Lung (tissue), 12 donors: Measurements from ENCODE around the gene HRK. TPM values are rescaled to one million over a fixed set of nuclear protein-coding genes. Genes with fewer than 3 reads are reported as not detected.

ENCODE experiments used
- ATAC-seq: fragments of 200-7000 bp; cut with Tn5 transposase; one replicate; pipeline ENCODE4 v1.9.1; 2020; ENCODE audit warnings: moderate number of reproducible peaks; ENCODE audit not compliant: insufficient read depth, low FRiP score
- DNase-seq, 3 donors: peaks; one replicate each; pipeline ENCODE4 v3.0.0-alpha.2; 2013 to 2017
- H3K27ac ChIP-seq, 2 donors: one replicate each; pipeline ENCODE4 v1.5.1; 2013; ENCODE audit warnings: mild to moderate bottlenecking in 2 of 2, moderate library complexity in 2 of 2, control low read depth in 1 of 2, inconsistent platforms in 1 of 2, low read depth in 1 of 2, low read length in 1 of 2
- H3K27me3 ChIP-seq, 3 donors: one replicate each; pipeline ENCODE4 v1.5.1; 2013; ENCODE audit warnings: low read length in 2 of 3; ENCODE audit not compliant: control insufficient read depth in 3 of 3, insufficient read depth in 3 of 3
- H3K36me3 ChIP-seq, 4 donors: one replicate each; pipeline ENCODE4 v1.5.1; 2013; ENCODE audit warnings: low read length in 4 of 4, mild to moderate bottlenecking in 1 of 4, moderate library complexity in 1 of 4; ENCODE audit not compliant: control insufficient read depth in 4 of 4, insufficient read depth in 4 of 4
- H3K4me1 ChIP-seq, 5 donors: one replicate each; pipeline ENCODE4 v1.5.1; 2013; ENCODE audit warnings: low read length in 5 of 5, mild to moderate bottlenecking in 2 of 5, moderate library complexity in 1 of 5; ENCODE audit not compliant: control insufficient read depth in 5 of 5, insufficient read depth in 5 of 5
- H3K4me3 ChIP-seq: one replicate; pipeline ENCODE4 v1.5.1; 2013; ENCODE audit warnings: mild to moderate bottlenecking, control low read depth, moderate library complexity
- H3K9ac ChIP-seq, 2 donors: one replicate each; pipeline ENCODE4 v1.5.1; 2013; ENCODE audit warnings: low read length in 2 of 2, control low read depth in 1 of 2; ENCODE audit not compliant: insufficient read depth in 1 of 2
- H3K9me3 ChIP-seq, 4 donors: one replicate each; pipeline ENCODE4 v1.5.1; 2013; ENCODE audit warnings: low read length in 3 of 4, mild to moderate bottlenecking in 1 of 4, moderate library complexity in 1 of 4; ENCODE audit not compliant: control insufficient read depth in 4 of 4, insufficient read depth in 3 of 4
- WGBS, 2 donors: extraction: QIAGEN DNeasy Blood & Tissue Kit; methylation state at CpG; one replicate each; pipeline ENCODE4 v1.1.7; 2013; 5-methylcytosine and 5-hydroxymethylcytosine counted together
- polyA plus RNA-seq, 2 donors: library from polyadenylated mRNA; stranded (reverse); fragments of 200-250 nt; gene quantifications; one replicate each; pipeline ENCODE4 v1.2.1, GENCODE V29; 2013
- total RNA-seq, 2 donors: library from RNA; depleted of rRNA in 1 of 2; stranded (reverse); fragments of >200 nt in 1 of 2; gene quantifications; one replicate each; pipeline ENCODE4 v1.2.1, GENCODE V29; 2014 to 2021
- TF ChIP-seq, protein P1 (sequence below): IDR thresholded peaks from 2 replicates; pipeline ENCODE4 v1.5.1; 2012; ENCODE audit warnings: mild to moderate bottlenecking; ENCODE audit errors: control extremely low read depth, extremely low read depth
- donor health status: control.
- donor health status: control.
- donor health status: Bipolar disorder and iron deficiency.
- donor health status: healthy.
- donor health status: DM: yes; HTN: yes; CAD: no.

The HRK gene
- total and polyA plus RNA-seq, 4 donors = 0.05 to 1.5 (median 0.23) TPM

DNA sequence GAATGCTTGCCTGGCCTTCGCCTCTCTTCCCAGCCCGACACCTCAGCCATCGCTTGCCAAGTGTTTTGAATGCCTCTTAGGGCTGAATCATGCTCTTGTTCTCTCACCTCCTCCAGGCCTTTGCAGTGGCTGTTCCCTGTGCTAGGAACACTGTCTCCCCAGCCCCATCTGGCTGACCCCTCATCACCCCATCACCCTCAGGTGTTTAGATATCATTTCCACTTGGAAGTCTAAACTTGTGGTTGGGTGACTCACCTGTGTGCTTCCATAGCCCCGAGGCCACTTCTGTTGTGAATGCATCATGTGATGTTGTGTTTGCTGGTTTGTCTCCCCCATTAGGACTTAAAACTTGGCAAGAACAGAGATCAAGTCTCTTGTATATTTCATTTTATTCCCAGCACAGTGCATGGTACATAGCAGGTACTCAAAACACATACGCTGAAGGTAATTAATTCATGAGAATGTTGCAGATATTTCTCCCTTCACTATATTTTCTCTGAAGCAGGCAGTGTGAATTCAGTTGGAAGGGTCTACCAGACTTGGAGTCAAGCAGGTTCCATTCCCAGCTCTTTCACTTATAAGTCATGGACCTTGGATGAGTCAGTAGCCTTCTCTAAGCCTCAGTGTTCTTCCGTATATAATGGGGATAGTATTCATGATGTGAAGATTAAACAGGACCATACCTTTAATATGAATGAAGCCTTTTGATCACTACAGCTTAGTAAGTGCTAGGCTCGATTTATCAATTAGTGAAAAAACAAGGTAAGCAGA is 67.8 kb downstream of the HRK start:
- peaks cover 0 to 6% (median 0%) of the 10 kb centered on the region in 5 donors for H3K4me1 ChIP-seq
- 89 to 94% methylated on average over 7 of the region's 7 CpGs for WGBS, 2 donors
- H3K36me3 ChIP-seq = no peaks in the 10 kb centered on the region
- H3K27ac ChIP-seq = no peak overlapping the region
- ATAC-seq = no peak
- no peaks in the 10 kb centered on the region for H3K9me3 ChIP-seq
- H3K9ac ChIP-seq = no peak overlapping the region
- DNase-seq = no peak
- TF ChIP-seq, protein P1, sequence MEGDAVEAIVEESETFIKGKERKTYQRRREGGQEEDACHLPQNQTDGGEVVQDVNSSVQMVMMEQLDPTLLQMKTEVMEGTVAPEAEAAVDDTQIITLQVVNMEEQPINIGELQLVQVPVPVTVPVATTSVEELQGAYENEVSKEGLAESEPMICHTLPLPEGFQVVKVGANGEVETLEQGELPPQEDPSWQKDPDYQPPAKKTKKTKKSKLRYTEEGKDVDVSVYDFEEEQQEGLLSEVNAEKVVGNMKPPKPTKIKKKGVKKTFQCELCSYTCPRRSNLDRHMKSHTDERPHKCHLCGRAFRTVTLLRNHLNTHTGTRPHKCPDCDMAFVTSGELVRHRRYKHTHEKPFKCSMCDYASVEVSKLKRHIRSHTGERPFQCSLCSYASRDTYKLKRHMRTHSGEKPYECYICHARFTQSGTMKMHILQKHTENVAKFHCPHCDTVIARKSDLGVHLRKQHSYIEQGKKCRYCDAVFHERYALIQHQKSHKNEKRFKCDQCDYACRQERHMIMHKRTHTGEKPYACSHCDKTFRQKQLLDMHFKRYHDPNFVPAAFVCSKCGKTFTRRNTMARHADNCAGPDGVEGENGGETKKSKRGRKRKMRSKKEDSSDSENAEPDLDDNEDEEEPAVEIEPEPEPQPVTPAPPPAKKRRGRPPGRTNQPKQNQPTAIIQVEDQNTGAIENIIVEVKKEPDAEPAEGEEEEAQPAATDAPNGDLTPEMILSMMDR = no peak
- no peak overlapping the region for H3K4me3 ChIP-seq
- H3K27me3 ChIP-seq = no peaks in the 10 kb centered on the region

DNA sequence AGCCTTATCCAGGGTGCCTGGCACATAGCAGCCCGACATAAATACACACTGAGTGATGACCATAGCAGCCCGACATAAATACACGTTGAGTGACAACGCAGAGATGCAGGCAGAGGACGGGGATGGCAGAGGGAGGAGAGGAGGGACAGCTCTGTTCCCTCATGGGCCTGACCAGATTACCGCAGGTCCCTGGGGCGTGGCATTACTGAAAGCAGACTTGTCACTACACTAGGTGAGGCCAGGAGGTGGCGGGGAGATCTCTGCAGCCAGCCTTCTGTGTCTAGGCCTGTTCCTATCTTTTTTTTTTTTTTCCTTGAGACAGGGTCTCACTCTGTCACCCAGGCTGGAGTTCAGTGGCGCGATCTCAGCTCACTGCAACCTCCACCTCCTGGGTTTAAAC is 69.0 kb downstream of the HRK start:
- no peak for DNase-seq
- ATAC-seq = no peak
- Histone ChIP-seq H3K9ac (no peak overlapping the region), H3K36me3 (no peaks in the 10 kb centered on the region), H3K9me3 (no peaks in the 10 kb centered on the region), H3K4me1 (no peaks in the 10 kb centered on the region), H3K27ac (no peak overlapping the region), H3K27me3 (no peaks in the 10 kb centered on the region), H3K4me3 (no peak overlapping the region)
- TF ChIP-seq, protein P1 = no peak
- WGBS, 2 donors = 91 to 94% methylated on average over 10 of the region's 10 CpGs

DNA sequence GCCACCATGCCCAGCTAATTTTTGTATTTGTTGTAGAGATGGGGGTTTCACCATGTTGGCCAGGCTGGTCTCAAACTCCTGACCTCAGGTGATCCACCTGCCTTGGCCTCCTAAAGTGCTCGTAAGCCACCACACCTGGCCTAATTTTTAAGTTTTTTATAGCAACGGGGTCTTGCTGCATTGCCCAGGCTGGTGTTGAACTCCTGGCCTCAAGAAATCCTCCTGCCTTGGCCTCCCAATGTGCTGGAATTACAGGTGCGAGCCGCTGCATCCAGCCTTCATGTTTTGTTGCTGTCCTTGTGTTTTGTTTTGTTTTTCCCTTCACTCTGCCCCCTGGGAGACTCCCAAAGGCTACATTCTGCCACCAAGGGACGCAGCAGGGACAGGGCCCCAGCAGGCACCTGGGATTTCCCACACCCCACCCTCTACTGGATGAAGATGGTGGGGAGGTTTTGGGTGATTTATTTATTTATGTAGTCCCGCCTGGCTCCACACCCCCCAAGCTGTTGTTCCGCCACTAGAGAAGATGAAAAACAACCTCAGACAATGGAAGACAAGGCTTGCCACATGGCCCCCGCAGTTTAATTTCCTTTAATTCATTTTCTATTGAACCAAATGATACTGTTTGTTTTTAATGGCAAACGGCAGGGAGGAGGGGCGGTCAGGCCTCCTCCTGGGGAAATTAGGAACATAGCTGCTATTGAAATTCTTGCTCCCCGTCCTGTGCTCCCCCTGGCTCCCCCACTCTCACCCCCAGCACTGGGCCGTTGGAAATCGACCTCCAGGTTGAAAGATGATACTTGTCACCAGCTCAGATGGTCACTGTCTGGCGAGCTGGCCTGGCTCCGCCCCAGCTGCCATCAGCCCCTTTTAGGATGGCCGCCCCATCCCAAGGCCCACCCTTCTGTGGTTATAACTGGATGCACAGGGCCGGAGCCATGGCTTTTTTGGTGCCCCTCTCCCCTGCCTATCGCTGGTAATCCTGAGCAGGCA is 72.8 kb downstream of the HRK start:
- 82 to 84% methylated on average over 18 of the region's 18 CpGs for WGBS, 2 donors
- H3K4me1 ChIP-seq = peaks cover 0 to 6% (median 0%) of the 10 kb centered on the region in 5 donors
- no peak for DNase-seq

More for the DNA sequence above, 72.8 kb downstream of the HRK start:
- Histone ChIP-seq H3K27ac (no peak overlapping the region), H3K36me3 (no peaks in the 10 kb centered on the region), H3K4me3 (no peak overlapping the region), H3K9me3 (no peaks in the 10 kb centered on the region), H3K9ac (no peak overlapping the region), H3K27me3 (no peaks in the 10 kb centered on the region)
- TF ChIP-seq, protein P1 = no peak
- ATAC-seq = no peak
